ENCODE data around the gene EDC3. TPM values are rescaled to one million over a fixed set of nuclear protein-coding genes. Genes with fewer than 3 reads are reported as not detected.

Gene EDC3
- total RNA-seq, 1 experiment from 2014 or later = 45.1 TPM

GRCh38 chr15:74589826-74590225, 106.0 kb downstream of the EDC3 start:
- POLR2A ChIA-PET = no interaction called here
- H3K9ac ChIP-seq (ENCODE audit: low read length) = no peak overlapping the region
- peaks cover 14 to 18% of the 10 kb centered on the region in 2 experiments for H3K4me1 ChIP-seq (ENCODE audit: control insufficient read depth in 1 of 2, insufficient read depth in 2 of 2, low read length in 2 of 2)
- CTCF ChIA-PET = interaction anchor here (1.1 kb wide), 1 partner anchor 215 kb away, joined by 3 read pairs; no protein-coding TSS in a partner anchor
- H3K27me3 ChIP-seq (ENCODE audit: insufficient read depth, low read length) = no peaks in the 10 kb centered on the region
- peaks cover 0 to 6% of the 10 kb centered on the region in 2 experiments; a peak in 2 of 4 replicates for H3K36me3 ChIP-seq (ENCODE audit: control insufficient read depth in 1 of 2, insufficient read depth in 2 of 2, low read length in 2 of 2)
- H3K4me3 ChIP-seq (replicated peaks in 1 of 2; ENCODE audit: low read depth in 1 of 2, low read length in 2 of 2) = no peak overlapping the region
- H3K27ac ChIP-seq (ENCODE audit: low read depth, low read length) = no peak overlapping the region
- no peaks in the 10 kb centered on the region for H4K20me1 ChIP-seq (ENCODE audit: insufficient read depth)
- H2AFZ ChIP-seq (ENCODE audit: low read depth, low read length, poor library complexity, severe bottlenecking) = no peak overlapping the region
- no peak for TF ChIP-seq TCF7L2 (IDR thresholded peaks at IDR 0.05; ENCODE audit: borderline replicate concordance, extremely low read depth, insufficient read depth, insufficient read length)
- no peak for TF ChIP-seq CTCF (IDR thresholded peaks at IDR 0.05 in 2 of 3, conservative IDR thresholded peaks at IDR 0.05 in 1 of 3; ENCODE audit: borderline replicate concordance in 1 of 3, insufficient read depth in 1 of 3, low read depth in 2 of 3, low read length in 2 of 3)
- no peak for TF ChIP-seq ZFX (IDR thresholded peaks at IDR 0.05)
- no peak for TF ChIP-seq RAD21 (IDR thresholded peaks at IDR 0.05; ENCODE audit: low read depth)
- no peak for TF ChIP-seq ELF1 (IDR thresholded peaks at IDR 0.05; ENCODE audit: borderline replicate concordance, low read depth)
- TF ChIP-seq REST (IDR thresholded peaks at IDR 0.05; ENCODE audit: low read depth) = no peak
- no peak for TF ChIP-seq CEBPB (IDR thresholded peaks at IDR 0.05; ENCODE audit: low read depth)
- TF ChIP-seq ATF3 (IDR thresholded peaks at IDR 0.05) = no peak
- no peak for TF ChIP-seq POLR2A (IDR thresholded peaks at IDR 0.05; ENCODE audit: borderline replicate concordance, extremely low read depth, insufficient read depth, insufficient read length)
- no peak for TF ChIP-seq POLR2AphosphoS5 (IDR thresholded peaks at IDR 0.05; ENCODE audit: low read depth, low read length)
- DNase-seq (ENCODE audit: low read depth, low spot score) (no peak), ATAC-seq (no peak)
- no TSS peak for BruUV-seq (replicated peaks)
- RAD21 ChIA-PET (ENCODE audit: low non-redundant PET in 1 of 2, low total read pairs in 2 of 2, uncharacterized antibody in 2 of 2, unreplicated experiment in 2 of 2) = no interaction called here
- no peaks in the 10 kb centered on the region for H3K9me3 ChIP-seq (ENCODE audit: control insufficient read depth in 1 of 2, insufficient read depth in 1 of 2, low read depth in 1 of 2, low read length in 2 of 2)
- no peaks in the 10 kb centered on the region for H3K9me2 ChIP-seq (ENCODE audit: insufficient read depth)
- intact Hi-C loops (cut with micrococcal nuclease) = no loop called here
- no peak overlapping the region for H3K4me2 ChIP-seq (ENCODE audit: low read length)
- H3K79me2 ChIP-seq (ENCODE audit: insufficient read depth, low read length) = no peaks in the 10 kb centered on the region
